Measurements from ENCODE around the gene UNC80.

Gene UNC80

DNA sequence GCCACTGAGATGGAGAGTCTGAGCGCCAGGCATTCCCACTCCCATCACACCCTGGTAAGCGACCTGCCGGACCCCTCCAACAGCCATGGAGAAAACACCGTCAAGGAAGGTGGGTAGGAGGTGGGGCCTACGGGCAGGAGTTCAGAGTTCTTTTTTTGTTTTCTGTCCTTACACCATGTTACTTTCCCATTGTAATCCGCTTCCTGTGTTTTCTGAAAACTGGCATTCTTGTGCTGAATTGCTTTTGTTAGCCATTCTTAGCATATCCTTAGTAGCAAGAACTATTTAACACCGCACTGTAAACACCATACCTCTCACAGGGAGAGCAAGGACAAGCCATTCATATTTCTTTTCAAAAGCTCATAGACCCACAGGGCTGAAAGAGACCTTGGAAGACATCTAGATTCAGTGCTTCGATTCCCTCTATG, 46.2 kb downstream of the UNC80 start:
- DNase-seq, result no peak

DNA sequence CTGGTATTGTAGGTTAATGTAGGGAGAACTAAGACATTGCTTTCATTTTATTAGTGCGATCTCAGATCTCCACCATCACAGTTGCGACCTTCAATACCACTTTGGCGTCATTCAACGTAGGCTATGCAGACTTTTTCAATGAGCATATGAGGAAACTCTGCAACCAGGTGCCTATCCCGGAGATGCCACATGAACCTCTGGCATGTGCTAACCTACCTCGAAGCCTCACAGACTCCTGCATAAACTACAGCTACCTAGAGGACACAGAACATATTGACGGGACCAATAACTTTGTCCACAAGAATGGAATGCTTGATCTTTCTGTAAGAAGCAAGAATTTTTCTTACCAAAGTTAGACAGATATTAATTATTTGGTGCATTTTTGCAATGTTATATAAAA, 47.3 kb downstream of the UNC80 start:
- DNase-seq, result no peak

DNA sequence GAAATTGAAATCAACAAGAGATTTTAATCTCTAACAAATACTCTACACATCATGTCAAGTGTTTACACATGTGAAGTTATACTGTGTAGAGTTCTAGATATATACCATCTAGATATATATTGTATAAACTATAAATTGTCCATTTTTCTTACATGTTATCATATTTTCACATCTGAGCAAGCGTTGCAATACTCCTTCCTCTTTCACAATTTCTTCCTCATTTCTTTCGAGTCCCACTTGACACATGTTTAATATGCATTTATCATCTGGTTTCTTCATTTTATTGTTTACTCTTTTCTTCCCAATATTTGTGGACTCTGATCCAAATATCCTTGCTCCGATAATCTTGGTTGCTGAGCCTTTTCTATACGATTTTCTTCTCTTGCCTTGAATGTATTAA, 50.2 kb downstream of the UNC80 start:
- no peak for DNase-seq

DNA sequence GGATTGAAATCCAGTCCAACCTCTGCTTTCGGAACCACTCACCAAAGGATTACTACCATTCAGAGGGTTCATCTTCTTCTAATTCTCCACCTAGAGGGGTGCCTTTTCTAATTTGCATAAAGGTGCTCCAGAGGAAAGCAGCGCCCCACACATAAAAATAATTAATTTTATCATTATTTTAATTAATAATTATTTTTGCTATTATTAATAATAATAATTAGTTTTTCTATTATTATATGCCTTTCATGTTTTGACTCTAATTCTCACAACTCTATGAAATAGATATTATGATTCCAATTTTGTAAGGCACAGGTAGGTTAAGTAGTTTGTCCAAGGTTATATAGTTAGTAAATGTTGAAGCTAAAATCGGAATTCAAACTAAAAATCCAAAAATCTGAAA, 51.9 kb downstream of the UNC80 start:
- no peak for DNase-seq

DNA sequence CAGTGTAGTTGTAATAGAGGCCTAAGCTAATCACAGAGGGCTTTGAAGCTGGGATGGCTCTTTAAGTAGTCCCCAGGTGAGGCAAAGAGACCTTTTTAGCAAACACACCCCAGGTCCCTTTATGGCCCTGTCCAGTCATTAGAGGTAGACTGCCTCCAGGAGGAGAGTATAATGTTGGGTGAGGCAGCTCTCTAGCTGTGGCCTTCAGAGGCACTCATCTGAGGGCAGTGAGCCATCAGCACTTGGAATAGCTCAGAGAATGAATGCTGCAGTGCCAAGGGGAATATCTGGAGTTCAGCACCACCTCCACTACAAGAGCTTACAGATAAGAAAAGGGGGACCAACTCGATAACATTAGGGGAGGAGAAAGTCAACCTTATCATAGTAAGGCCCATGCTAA, 52.8 kb downstream of the UNC80 start:
- no peak for DNase-seq

DNA sequence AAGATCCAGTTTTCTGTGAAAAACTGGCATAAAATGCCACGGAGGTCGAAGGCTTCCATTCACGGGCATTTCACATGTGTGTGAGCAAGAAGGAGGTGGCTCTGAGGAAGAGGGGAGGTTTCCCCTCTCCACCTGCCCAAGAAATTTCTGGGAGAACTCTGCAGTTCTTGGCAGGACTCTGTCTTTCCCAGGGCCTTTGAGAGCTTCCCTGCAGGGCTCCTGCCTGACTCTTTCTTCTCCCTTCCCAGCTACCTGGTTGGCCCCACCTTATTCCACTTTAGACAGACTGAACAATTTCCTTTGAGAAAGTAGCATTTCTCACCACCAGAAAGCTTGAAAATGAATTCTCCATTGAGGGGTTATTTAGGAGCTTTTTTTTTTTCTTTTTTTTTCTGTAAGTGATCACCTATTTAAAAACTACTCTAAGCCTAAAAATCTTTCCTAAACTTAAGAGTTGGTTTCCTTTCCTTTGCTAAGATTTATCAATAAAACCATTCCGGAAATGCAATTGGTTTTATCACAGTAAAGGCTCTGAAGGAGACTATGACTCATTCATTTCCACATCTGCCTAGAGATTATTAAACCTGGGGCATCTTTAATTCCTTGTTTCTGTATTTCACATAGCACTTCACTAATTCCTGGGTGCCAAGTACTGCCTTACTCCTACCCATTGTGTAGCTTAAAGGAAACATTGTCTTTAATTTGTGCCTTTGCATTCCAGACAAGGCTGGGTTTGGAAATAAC, 59.3 kb downstream of the UNC80 start:
- no peak for DNase-seq

DNA sequence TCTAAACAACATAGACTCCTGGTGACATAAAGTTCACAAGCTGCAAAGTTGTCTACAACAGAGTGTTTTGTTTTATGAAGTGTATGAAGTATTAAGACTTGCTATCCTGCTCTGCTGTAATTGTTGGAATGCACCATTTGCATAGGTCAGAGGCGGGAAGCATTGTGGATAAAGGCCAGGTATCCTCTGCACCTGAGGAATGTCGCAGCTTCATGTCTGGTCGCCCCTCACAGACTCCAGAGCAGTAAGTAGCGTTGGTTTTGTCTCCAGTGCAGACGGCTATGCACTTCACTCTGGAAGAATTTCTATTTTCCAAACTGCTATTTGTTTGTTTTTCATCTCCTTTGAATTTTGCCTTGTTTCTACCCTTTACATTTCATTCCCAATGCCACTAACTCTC, 63.1 kb downstream of the UNC80 start:
- DNase-seq, result no peak

DNA sequence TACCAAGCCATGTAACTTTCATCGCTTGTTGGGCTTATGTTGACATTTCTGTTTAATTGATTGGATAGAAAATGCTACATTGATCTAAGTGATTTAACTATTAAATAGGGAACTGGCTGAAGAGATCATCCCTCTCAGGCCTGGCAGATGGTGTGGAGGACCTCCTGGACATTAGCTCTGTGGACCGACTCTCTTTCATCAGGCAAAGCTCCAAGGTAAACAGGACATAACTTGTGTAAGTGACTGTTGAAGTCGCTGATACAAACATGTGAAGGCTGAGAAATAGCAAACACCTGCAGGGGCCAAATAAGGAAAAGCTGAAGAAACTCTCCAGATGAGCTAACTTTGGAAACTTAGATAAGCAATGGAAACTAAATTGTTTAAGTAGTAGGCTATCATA, 68.8 kb downstream of the UNC80 start:
- DNase-seq, result no peak

DNA sequence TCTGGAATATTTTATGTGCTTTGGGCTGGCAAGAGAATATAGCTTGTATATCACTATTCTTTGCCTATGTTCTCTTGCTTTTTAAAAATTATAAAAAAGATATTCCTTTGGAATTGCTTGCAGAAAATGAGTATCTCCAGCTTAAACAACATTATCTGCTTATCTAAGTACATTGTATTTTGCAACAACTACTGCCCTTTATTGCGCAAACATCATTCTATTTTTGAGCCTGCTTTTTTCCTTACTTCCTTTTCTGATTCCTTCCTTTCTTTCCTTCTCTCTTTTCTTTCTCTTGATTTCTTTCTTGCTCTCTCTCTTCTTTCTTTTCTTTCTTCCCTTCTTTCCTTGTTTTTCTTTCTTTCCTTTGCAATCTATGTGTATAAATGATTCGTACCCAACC, 74.0 kb downstream of the UNC80 start:
- DNase-seq, result no peak

DNA sequence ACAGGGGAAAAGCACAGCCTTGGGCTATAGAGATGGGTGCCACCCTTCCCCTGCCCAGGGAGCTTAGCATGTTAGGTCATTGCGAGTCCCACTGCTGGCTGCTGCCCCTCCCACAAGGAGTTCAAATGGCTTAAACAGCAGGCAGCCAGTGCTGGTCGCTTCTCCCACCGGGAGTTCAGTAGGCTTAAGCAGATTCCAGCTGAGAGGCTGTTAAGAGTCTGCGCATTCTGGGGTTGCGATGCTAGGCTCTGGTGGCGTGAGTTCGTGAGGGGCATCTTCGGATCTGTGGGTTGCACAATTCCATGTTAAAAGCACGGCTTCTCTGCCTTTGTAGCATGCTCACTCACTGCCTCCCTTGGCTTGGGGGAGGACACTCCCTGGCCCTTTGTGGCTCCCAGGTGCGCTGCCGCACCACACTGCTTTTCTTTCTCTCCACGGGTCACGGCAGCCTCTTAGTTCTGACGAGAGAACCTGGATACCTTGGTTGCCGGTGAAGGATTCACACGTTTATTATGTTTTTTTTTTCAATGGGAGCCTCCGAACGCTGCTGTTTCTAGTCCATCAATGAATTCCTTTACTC, 93.2 kb downstream of the UNC80 start:
- DNase-seq, result no peak

DNA sequence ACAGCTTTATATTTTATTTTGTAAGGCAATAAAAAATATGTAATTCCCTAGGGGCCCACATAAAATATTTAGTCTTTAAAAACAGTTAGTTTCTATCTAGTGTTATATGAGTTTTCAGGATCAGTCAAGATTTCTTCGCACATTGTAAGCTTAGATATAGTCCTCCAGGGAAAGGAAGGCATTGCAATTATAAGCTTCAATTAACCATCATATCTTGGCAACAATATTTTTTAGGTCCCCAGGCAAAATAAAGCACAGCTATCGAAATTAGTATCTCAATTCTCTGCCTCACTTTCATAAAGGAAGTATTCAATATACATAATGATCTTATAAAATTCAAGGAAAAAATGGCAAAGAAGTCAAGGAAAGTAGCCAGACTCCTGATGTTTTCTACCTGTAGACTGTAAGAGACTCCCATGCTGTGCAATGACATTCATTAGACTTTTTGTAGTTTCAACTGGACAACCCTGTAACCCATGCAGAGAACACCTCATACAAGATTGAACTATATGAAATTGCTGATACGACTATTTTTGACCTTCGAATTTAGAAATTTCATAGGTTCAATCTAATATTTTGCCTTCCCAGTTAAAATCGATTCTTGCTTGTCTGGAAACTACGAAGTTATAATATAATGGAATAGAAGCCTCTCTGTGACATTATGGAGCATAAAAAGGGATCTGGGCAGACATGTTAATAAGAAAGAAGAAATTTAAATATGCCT, 96.8 kb downstream of the UNC80 start:
- no peak for DNase-seq

DNA sequence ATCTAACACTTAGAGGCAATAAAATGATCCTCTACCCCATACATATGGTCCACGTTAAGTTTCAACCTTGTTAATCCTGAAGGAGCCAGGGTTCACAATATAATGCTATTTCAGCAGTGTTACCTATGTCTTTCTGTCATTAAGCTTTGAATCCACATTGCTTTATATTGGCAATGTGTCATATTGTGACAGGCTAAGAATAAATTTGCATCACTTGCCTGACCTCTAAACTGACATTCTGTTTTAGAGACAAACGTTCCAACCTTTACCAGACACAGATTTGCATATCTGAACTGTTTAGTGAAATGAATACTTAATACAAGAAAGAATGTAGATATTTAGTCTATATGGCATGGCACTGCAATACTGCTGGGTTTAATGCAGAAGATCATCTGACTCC, 98.4 kb downstream of the UNC80 start:
- DNase-seq, result no peak

DNA sequence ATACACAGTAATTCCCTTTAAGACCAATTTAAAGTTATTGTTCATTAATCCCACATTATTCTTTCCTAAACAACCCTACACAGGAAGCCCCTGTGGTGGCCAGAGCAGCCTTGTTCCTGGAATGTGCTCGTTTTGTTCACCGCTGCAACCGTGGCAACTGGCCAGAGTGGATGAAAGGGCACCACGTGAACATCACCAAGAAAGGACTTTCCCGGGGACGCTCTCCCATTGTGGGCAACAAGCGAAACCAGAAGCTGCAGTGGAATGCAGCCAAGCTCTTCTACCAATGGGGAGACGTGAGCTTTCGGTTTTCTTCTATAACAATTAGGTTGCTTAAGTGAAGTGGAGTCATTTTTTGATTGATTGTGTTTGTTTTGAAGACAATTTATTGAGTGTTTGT, 101.0 kb downstream of the UNC80 start:
- DNase-seq, result no peak

DNA sequence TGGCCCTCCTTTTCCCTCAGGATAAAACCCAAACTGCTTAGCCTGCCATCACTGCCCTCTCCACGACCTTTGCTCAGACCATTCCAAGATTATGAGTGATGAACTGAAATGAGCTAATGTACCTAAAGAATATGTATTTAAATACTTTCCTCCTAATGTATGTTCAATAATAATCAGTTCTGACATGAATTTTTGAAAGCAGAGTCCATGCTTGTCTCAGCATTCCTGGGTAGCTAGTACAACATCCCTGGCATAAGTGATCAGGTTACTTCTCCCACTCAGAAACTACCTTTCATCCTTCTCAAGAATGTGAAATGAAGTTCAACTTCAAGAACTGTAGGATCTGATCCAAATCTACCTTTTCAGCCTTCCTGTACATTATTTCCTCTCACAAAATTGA, 103.6 kb downstream of the UNC80 start:
- DNase-seq, result no peak

DNA sequence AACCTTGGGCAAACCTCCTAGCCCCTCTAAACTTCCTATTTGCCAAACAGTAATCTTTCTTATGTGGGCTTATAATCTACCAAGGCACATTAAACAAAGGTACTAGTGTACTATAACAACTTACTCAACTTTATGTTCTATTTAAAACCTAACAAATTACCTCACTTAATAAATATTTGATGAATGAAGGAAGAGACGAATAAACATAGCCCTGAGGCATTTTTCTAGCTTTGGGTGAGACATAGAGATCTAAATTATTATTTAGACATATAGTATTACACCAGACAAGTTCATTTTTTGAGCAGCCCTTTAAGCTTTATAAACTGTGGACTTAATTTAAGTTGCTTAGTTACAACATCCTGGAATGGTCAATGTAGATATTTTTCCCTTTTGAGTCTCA, 104.6 kb downstream of the UNC80 start:
- DNase-seq, result no peak

DNA sequence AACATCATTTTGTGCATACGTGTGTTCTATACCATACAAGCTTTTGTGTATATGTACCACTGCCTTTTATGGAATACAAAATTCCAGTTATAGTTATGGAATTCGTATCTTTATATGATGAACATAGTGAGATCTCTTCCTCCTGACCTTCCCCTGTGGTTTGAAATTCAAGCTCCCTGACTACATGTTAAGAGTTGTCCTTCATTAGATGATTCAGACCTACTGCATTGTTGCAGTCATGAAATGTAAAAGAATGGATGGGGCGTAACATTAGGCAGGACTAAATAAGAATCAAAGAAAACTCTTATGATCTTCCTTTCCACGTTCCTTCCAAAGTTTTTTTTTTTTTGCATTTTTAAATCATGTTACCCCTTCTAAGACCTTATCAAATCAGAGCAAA, 107.1 kb downstream of the UNC80 start:
- DNase-seq, result no peak

DNA sequence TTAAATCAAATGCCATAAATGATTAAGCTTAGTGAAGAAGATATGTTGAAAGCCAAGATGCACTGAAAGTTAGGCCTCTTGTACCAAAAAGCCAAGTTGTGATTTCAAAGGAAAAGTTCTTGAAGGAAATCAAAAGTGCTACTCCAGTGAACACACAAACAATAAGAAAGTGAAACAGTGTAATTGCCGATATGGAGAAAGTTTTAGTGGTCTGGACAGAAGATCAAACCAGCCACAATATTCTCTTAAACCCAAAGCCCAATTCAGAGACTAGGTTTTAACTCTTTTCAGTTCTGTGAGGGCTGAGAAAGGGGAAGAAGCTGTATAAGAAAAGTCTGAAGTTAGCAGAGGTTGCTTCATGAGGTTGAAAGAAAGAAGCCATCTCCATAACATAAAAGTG, 129.0 kb downstream of the UNC80 start:
- no peak for DNase-seq

DNA sequence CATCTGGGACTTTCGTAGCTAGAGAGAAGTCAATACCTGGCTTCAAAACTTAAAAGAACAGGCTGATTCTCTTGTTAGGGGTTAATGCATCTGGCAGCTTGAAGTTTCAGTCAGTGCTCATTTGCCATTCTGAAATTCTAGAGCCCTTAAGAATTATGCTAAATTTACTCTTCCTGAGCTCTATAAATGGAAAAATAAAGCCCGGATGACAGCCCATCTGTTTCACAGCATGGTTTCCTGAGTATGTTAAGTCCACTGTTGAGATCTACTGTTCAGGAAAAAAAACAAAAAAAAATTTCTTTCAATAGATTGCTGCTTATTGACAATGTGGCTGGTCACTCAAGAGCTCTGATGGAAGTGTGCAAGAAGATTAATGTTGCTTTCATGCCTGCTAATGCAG, 129.5 kb downstream of the UNC80 start:
- no peak for DNase-seq

DNA sequence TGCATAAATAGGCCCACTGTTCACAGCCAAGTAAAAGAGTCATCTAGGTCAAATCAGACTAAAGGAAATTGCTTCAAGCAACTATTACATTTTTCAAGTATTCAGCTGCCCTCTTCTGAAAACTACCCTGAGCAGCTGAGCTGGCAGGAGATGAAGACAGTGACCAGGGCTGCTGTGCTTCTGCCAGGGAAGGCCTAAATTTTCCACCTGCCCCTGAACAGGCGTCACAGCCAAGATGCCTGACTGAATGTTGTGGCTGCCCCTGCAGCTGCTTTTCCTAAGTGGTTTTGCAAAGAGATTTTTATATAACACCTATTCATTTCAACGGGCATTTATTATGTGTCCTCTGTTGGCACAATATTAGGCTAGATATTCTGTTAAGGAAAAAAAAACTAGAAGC, 134.1 kb downstream of the UNC80 start:
- DNase-seq, result no peak

DNA sequence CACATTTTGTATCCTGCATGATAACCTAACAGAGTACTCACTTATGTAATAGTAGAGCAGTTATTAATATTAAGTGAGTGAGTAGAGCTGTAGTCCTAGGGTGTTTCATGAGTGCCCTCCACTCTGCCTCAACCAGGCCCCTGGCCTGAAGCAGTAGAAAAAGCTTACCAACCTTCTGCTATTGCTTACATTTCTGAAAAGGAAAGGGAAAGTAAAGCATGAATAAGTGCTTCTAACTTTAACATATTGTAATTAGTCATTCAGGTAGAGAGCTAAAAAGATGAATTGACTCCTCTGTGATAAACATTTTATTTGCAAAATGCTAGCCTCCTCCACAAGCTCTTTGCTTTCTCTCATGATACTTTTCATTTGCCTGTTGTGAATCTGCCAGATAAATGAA, 136.1 kb downstream of the UNC80 start:
- no peak for DNase-seq

DNA sequence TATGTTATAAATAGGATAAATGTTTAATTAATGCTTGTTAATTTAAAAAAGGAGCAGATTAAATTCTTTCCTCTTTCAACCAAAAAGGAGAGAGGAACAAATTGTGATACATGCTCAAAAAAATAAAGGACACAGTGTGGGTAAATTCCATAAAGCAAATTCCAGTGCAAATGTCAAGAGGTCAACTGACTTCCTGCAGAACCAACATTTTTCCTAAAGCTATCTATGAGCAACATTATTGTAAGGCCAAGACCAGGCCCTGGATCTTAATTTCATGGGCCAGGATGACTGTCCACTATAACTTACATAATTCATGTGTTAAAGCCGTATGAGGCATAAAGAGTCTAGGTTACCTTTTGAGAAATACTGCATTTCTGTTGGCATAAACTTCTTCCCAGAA, 136.9 kb downstream of the UNC80 start:
- no peak for DNase-seq

DNA sequence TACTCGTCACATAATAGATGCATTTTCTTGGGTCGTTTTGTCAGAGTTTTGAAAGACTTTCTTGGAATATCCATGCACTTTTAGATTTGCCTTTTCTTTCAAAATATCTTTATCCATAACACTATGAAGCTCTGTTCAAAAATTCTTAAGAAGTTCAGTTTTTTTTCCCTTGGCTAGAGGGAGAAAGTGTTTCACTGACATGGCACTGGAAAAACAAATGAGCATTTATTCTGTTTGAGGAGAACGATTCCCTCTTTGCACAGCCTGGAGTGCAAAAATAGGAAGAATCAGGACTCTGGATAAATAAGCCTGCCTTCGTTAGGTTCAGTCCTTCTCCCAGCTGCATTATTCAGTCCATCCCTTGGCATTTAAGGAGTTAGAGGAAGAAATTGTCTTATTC, 139.9 kb downstream of the UNC80 start:
- DNase-seq, result no peak

DNA sequence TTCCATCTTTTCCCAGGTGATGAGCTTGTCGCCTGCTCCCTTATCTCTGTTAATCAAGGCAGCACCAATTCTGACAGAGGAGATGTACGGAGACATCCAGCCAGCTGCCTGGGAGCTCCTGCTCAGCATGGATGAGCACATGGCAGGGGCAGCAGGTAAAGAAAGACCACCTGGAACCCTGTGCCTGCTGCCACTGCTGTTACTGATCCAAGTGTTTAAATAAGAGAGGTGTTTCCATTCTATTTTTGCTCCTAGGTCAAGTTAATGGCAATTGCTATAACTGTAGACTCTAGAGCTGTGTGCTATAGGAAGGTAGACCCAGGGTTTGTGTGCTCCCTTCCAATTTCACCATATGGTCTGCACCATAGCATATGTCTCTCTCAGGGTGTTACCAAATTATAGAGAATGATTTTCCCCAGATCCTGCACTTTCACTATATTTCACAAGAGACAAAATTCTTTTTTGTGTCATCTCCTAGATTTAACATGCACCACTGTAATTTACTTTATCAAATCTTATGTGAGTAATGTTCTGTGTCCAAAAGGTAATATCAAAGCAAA, 142.2 kb downstream of the UNC80 start:
- DNase-seq, result no peak

DNA sequence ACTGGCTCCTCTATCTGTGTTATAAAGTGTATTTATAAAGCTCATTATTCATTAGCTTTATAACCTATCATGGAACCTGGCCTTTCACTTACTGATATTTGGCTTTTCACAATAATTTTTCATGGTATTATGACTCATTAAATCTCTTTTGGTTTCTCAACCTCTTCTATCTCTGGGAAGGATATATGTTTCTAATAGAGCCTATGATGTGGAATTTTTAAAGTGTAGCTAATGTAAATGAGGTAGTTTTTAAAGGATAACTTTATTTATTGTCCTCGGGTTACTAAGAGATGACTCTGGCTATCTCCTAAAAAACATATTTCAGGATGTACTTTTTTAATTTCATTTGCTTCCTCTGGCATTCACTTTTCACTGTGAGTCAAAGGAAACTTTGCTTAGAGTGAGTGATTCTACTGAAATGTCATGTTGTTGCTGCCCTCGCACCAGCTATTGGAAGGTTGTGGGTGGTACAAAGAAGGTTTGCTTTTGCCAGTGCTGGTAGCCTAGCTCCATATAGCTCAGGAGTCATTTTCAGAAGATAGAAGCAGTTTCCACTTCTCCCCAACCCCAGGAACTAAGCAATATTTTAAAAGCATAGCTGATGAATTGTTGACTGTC, 145.6 kb downstream of the UNC80 start:
- DNase-seq, result no peak

All from activated T-cell treated with anti-CD3 and anti-CD28 coated beads, Interleukin-2, amount 50 U/mL, for 48 hours (primary cell).